ENCODE data around the gene CEP112.

Gene CEP112

DNA sequence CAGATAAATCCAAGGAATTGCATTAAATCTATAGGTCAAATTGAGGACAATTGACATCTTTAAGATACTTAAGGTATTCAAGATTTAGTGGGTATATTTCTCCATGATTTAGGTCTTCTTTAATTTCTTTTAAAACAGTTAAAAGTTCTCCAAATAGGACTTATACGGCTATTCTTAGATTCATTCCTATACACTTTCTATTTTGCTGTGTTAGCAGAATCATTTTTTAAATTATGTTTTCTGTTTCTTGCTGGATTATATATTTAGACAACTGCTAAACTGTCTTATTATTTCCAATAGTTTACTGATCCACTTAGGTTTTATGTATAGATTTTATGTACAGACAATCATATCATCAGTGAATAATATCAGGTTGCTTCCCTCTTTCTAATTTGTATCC lies 404.4 kb downstream of the CEP112 start:
- H3K9me3 ChIP-seq (ENCODE audit: insufficient read depth, low read depth, low read length): no peaks in the 10 kb centered on the region

DNA sequence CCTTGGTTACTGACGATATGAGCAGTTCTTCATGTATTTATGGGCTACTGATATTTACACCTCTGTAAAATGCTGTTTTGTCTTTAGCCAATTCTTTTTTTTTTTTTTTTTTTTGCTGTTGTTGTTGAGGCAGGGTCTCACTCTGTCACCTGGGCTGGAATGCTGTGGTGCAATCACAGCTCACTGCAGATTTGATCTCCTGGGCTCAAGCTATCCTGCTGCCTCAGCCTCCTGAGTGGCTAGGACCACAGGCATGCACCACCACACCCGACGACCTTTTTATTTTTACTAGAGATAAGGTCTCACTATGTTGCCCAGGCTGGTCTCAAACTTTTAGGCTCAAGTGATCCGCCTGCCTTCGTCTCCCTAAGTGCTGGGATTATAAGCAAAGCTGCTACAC lies 405.5 kb downstream of the CEP112 start:
- H3K79me2 ChIP-seq (ENCODE audit: control insufficient read depth, insufficient read depth, low read length, poor library complexity): no peaks in the 10 kb centered on the region
- no peak overlapping the region for H3K14ac ChIP-seq (ENCODE audit: low read length)
- H2AFZ ChIP-seq (ENCODE audit: insufficient read depth, low read length, poor library complexity): no peak overlapping the region
- no peak overlapping the region for H3K23ac ChIP-seq (ENCODE audit: low read length)
- H3K9me3 ChIP-seq (ENCODE audit: insufficient read depth, low read depth, low read length): no peaks in the 10 kb centered on the region
- no peak overlapping the region for H4K12ac ChIP-seq (ENCODE audit: low read depth, low read length)
- no peaks in the 10 kb centered on the region for H3K4me1 ChIP-seq (ENCODE audit: control insufficient read depth in 1 of 2, insufficient read depth in 2 of 2, low read length in 2 of 2)
- no peak overlapping the region for H2BK120ac ChIP-seq (ENCODE audit: insufficient read depth, low read length, poor library complexity)
- no CpG with 5 or more reads among the region's 5 CpGs for WGBS (ENCODE audit: extremely low coverage, insufficient coverage, insufficient read length)
- no peak overlapping the region for H3K4ac ChIP-seq (ENCODE audit: low read depth, low read length)
- H3K27ac ChIP-seq (ENCODE audit: low read depth, low read length): no peak overlapping the region
- no peak overlapping the region for H2BK5ac ChIP-seq (ENCODE audit: low read depth, low read length, poor library complexity)
- peak; percentile 27 to 58 for DNase-seq
- no peak overlapping the region for H4K91ac ChIP-seq (ENCODE audit: low read depth, low read length)
- no peak overlapping the region for H2BK12ac ChIP-seq (ENCODE audit: low read length)
- no peaks in the 10 kb centered on the region for H3K36me3 ChIP-seq (ENCODE audit: control insufficient read depth in 1 of 2, insufficient read depth in 2 of 2, low read length in 2 of 2)
- no peaks in the 10 kb centered on the region for H3K27me3 ChIP-seq (ENCODE audit: insufficient read depth, low read length)
- no peak overlapping the region for H3K18ac ChIP-seq (ENCODE audit: low read length)
- H3K4me2 ChIP-seq (ENCODE audit: low read length): no peak overlapping the region
- no peak overlapping the region for H2AK5ac ChIP-seq (ENCODE audit: low read length)
- no peak overlapping the region for H3K4me3 ChIP-seq (ENCODE audit: low read depth, low read length)
- H3K9ac ChIP-seq (ENCODE audit: low read length): no peak overlapping the region
- no peaks in the 10 kb centered on the region for H3K79me1 ChIP-seq (ENCODE audit: low read length)
- H4K8ac ChIP-seq (ENCODE audit: low read depth, low read length): no peak overlapping the region

More for the DNA sequence above, 404.4 kb downstream of the CEP112 start:
- Histone ChIP-seq H3K4ac (ENCODE audit: low read depth, low read length) (no peak overlapping the region), H3K18ac (ENCODE audit: low read length) (no peak overlapping the region), H3K27ac (ENCODE audit: low read depth, low read length) (no peak overlapping the region), H3K4me2 (ENCODE audit: low read length) (no peak overlapping the region), H2AFZ (ENCODE audit: insufficient read depth, low read length, poor library complexity) (no peak overlapping the region), H2BK5ac (ENCODE audit: low read depth, low read length, poor library complexity) (no peak overlapping the region), H2AK5ac (ENCODE audit: low read length) (no peak overlapping the region), H4K12ac (ENCODE audit: low read depth, low read length) (no peak overlapping the region), H2BK120ac (ENCODE audit: insufficient read depth, low read length, poor library complexity) (no peak overlapping the region), H2BK12ac (ENCODE audit: low read length) (no peak overlapping the region), H3K36me3 (ENCODE audit: control insufficient read depth in 1 of 2, insufficient read depth in 2 of 2, low read length in 2 of 2) (no peaks in the 10 kb centered on the region), H3K27me3 (ENCODE audit: insufficient read depth, low read length) (no peaks in the 10 kb centered on the region), H3K23ac (ENCODE audit: low read length) (no peak overlapping the region), H3K4me3 (ENCODE audit: low read depth, low read length) (no peak overlapping the region), H3K79me1 (ENCODE audit: low read length) (no peaks in the 10 kb centered on the region), H3K14ac (ENCODE audit: low read length) (no peak overlapping the region), H3K4me1 (ENCODE audit: control insufficient read depth in 1 of 2, insufficient read depth in 2 of 2, low read length in 2 of 2) (no peaks in the 10 kb centered on the region), H3K9ac (ENCODE audit: low read length) (no peak overlapping the region), H4K8ac (ENCODE audit: low read depth, low read length) (no peak overlapping the region), H3K79me2 (ENCODE audit: control insufficient read depth, insufficient read depth, low read length, poor library complexity) (no peaks in the 10 kb centered on the region), H4K91ac (ENCODE audit: low read depth, low read length) (no peak overlapping the region)
- no peak for DNase-seq
- no CpG with 5 or more reads among the region's 1 CpG for WGBS (ENCODE audit: extremely low coverage, insufficient coverage, insufficient read length)

DNA sequence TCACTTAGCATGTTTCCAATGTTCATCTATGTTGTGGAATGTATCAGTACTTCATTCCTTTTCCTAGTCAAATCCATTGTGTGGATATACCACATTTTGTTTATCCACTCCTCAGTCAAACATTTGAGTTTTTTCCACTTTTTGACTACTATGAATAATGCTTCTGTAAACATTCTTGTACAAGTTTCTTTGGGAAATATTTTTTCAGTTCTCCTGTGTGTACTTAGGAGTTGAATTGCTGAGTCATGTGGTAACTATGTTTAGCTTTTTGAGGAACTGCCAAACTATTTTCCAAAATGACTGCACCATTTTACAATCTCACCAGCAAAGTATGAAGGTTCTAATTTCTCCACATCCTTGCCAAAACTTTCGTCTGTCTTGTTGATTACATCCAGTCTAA lies 406.8 kb downstream of the CEP112 start:
- Histone ChIP-seq H2BK120ac (ENCODE audit: insufficient read depth, low read length, poor library complexity) (no peak overlapping the region), H3K23ac (ENCODE audit: low read length) (no peak overlapping the region), H3K14ac (ENCODE audit: low read length) (no peak overlapping the region), H3K79me1 (ENCODE audit: low read length) (no peaks in the 10 kb centered on the region), H4K91ac (ENCODE audit: low read depth, low read length) (no peak overlapping the region), H3K4me2 (ENCODE audit: low read length) (no peak overlapping the region), H3K79me2 (ENCODE audit: control insufficient read depth, insufficient read depth, low read length, poor library complexity) (no peaks in the 10 kb centered on the region), H4K12ac (ENCODE audit: low read depth, low read length) (no peak overlapping the region), H3K9me3 (ENCODE audit: insufficient read depth, low read depth, low read length) (no peaks in the 10 kb centered on the region), H3K27me3 (ENCODE audit: insufficient read depth, low read length) (no peaks in the 10 kb centered on the region), H3K27ac (ENCODE audit: low read depth, low read length) (no peak overlapping the region), H3K4me1 (ENCODE audit: control insufficient read depth in 1 of 2, insufficient read depth in 2 of 2, low read length in 2 of 2) (no peaks in the 10 kb centered on the region), H2BK12ac (ENCODE audit: low read length) (no peak overlapping the region), H2AK5ac (ENCODE audit: low read length) (no peak overlapping the region), H3K36me3 (ENCODE audit: control insufficient read depth in 1 of 2, insufficient read depth in 2 of 2, low read length in 2 of 2) (no peaks in the 10 kb centered on the region), H3K4ac (ENCODE audit: low read depth, low read length) (no peak overlapping the region), H3K9ac (ENCODE audit: low read length) (no peak overlapping the region), H2BK5ac (ENCODE audit: low read depth, low read length, poor library complexity) (no peak overlapping the region), H3K18ac (ENCODE audit: low read length) (no peak overlapping the region), H3K4me3 (ENCODE audit: low read depth, low read length) (no peak overlapping the region), H4K8ac (ENCODE audit: low read depth, low read length) (no peak overlapping the region), H2AFZ (ENCODE audit: insufficient read depth, low read length, poor library complexity) (no peak overlapping the region)
- peak in 1 of 2 donors; percentile 75 for DNase-seq
- no CpG with 5 or more reads among the region's 1 CpG for WGBS (ENCODE audit: extremely low coverage, insufficient coverage, insufficient read length)

DNA sequence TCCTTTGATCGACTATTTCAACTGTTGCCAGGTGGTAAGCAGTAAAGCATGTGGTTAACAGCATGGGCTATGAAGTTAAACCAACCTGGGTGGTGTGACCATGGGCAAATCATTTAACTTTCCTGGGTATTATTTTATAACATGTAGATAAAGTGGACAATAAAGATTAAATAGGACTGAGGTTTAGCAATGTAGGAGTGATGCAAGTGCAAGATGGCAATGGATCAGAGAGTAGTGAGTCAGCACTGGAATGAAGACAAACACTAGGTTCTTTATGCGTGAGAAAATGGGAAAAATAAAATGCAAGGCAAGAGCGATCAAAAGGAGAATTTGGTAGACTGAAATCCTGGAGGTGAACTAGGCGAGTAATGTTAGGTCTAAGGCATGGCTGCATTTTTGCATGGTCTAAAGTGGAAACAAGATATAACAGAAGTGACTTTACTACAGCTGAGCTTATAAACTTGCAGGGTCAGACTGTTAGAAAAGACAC lies 408.0 kb downstream of the CEP112 start:
- peak; percentile 17 to 55 for DNase-seq
- Histone ChIP-seq H4K8ac (ENCODE audit: low read depth, low read length) (no peak overlapping the region), H2BK12ac (ENCODE audit: low read length) (no peak overlapping the region), H3K4me2 (ENCODE audit: low read length) (no peak overlapping the region), H2AFZ (ENCODE audit: insufficient read depth, low read length, poor library complexity) (no peak overlapping the region), H3K18ac (ENCODE audit: low read length) (no peak overlapping the region), H2AK5ac (ENCODE audit: low read length) (no peak overlapping the region), H3K14ac (ENCODE audit: low read length) (no peak overlapping the region), H3K9ac (ENCODE audit: low read length) (no peak overlapping the region), H3K4me3 (ENCODE audit: low read depth, low read length) (no peak overlapping the region), H3K9me3 (ENCODE audit: insufficient read depth, low read depth, low read length) (no peaks in the 10 kb centered on the region), H3K23ac (ENCODE audit: low read length) (no peak overlapping the region), H3K4ac (ENCODE audit: low read depth, low read length) (no peak overlapping the region), H4K91ac (ENCODE audit: low read depth, low read length) (no peak overlapping the region), H3K79me1 (ENCODE audit: low read length) (no peaks in the 10 kb centered on the region), H3K27me3 (ENCODE audit: insufficient read depth, low read length) (no peaks in the 10 kb centered on the region), H3K79me2 (ENCODE audit: control insufficient read depth, insufficient read depth, low read length, poor library complexity) (no peaks in the 10 kb centered on the region), H3K36me3 (ENCODE audit: control insufficient read depth in 1 of 2, insufficient read depth in 2 of 2, low read length in 2 of 2) (no peaks in the 10 kb centered on the region), H3K4me1 (ENCODE audit: control insufficient read depth in 1 of 2, insufficient read depth in 2 of 2, low read length in 2 of 2) (no peaks in the 10 kb centered on the region), H2BK120ac (ENCODE audit: insufficient read depth, low read length, poor library complexity) (no peak overlapping the region), H3K27ac (ENCODE audit: low read depth, low read length) (no peak overlapping the region), H4K12ac (ENCODE audit: low read depth, low read length) (no peak overlapping the region), H2BK5ac (ENCODE audit: low read depth, low read length, poor library complexity) (no peak overlapping the region)
- WGBS (ENCODE audit: extremely low coverage, insufficient coverage, insufficient read length): 100% methylated on average over 1 of the region's 4 CpGs
